AG09319 (cell line): ENCODE results near the gene COL23A1.
A peak's percentile ranks its signal among the peaks of the same experiment; 100 is the strongest.

Experiments used
- DNase-seq: peaks from one replicate; pipeline ENCODE4 v3.0.0-alpha.2; 2010; ENCODE audit warnings: low read depth; ENCODE audit errors: extremely low read depth
- TF ChIP-seq, protein P1 (sequence below): IDR thresholded peaks from 2 replicates; pipeline ENCODE4 v1.5.1; 2011; ENCODE audit warnings: low read depth, mild to moderate bottlenecking, inconsistent platforms, low read length, moderate library complexity

The COL23A1 gene

GRCh38 chr5:178590141-178590923, at the start of gene COL23A1:
TSS of gene COL23A1 (minus strand) at chr5:178590393.
- no peak for DNase-seq

DNA sequence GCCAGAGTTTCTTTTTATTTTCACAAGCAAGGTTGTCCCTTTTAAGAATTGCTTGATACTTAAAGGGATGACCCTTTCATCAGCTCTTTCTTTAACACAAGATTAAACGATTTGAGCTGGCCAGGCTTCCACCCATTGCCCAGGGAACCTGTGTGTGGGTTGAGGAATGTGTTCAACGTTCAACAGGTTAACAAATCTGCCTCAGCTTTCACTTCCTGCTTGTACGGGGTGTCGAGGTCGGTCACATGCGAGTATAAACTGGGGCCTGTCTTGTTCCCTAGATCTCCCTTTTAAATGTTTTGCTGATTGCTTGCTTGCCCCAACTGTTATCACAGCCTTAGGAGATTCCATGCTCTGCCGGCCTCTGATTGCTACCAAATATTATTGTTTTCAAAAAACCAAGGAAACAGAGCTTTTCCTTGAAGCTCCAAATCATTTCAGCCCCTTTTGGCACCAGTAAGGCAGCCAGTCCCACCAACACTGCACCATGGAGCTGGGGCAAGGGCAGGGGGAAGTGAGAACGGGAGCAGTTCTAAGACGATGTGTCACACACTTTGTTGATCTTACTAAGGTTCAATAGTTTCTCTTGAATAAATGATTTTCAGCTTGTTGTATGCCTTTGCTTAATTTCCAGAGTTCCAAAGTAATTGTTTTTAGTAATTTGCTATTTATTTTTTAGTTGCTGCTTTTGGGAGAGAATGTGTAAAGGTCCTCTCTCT, 47.3 kb upstream of the COL23A1 start:
- TF ChIP-seq, protein P1, sequence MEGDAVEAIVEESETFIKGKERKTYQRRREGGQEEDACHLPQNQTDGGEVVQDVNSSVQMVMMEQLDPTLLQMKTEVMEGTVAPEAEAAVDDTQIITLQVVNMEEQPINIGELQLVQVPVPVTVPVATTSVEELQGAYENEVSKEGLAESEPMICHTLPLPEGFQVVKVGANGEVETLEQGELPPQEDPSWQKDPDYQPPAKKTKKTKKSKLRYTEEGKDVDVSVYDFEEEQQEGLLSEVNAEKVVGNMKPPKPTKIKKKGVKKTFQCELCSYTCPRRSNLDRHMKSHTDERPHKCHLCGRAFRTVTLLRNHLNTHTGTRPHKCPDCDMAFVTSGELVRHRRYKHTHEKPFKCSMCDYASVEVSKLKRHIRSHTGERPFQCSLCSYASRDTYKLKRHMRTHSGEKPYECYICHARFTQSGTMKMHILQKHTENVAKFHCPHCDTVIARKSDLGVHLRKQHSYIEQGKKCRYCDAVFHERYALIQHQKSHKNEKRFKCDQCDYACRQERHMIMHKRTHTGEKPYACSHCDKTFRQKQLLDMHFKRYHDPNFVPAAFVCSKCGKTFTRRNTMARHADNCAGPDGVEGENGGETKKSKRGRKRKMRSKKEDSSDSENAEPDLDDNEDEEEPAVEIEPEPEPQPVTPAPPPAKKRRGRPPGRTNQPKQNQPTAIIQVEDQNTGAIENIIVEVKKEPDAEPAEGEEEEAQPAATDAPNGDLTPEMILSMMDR, result no peak
- DNase-seq, result no peak

More at GRCh38 chr5:178590141-178590923, at the start of gene COL23A1:
- TF ChIP-seq, protein P1, result peak; percentile 79

- no peak for DNase-seq
- TF ChIP-seq, protein P1, result no peak
Measured at GRCh38 chr5:178632285-178632684, 42.1 kb upstream of the COL23A1 start.

GRCh38 chr5:178630951-178631350, 40.8 kb upstream of the COL23A1 start:
- TF ChIP-seq, protein P1, result no peak
- no peak for DNase-seq

- DNase-seq, result no peak
Measured at GRCh38 chr5:178630475-178630930, 40.3 kb upstream of the COL23A1 start.

DNA sequence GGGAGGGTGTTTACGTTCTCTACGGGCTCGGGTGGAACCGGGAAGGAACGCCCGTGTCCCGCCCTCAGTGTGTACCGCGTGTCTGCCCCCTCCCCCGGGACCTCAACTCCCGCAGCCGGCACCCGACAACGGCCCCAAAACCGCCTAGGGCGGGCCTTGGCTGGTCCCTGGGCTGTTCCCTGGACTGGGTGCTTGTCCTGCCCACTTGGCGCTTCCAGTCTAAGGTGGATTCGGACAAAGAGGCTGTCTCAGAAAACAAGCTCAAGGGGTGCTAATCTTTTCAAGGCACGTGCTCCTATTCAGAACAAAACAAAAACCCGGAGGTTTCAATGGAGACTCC, 37.0 kb upstream of the COL23A1 start:
- TF ChIP-seq, protein P1, result no peak
- DNase-seq, result no peak

More at GRCh38 chr5:178630475-178630930, 40.3 kb upstream of the COL23A1 start:
- TF ChIP-seq, protein P1, result no peak
